Measurements from ENCODE around the gene PITHD1. TPM values are rescaled to one million over a fixed set of nuclear protein-coding genes. Genes with fewer than 3 reads are reported as not detected.
"Not testable (repeated sequence)": the region's sequence is repeated elsewhere in the genome, so short reads cannot be mapped to it uniquely, and the experiment has no call there.

The PITHD1 gene, protein sequence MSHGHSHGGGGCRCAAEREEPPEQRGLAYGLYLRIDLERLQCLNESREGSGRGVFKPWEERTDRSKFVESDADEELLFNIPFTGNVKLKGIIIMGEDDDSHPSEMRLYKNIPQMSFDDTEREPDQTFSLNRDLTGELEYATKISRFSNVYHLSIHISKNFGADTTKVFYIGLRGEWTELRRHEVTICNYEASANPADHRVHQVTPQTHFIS
- total RNA-seq, result 10 to 100 TPM; 99.3 to 99.9 TPM

DNA sequence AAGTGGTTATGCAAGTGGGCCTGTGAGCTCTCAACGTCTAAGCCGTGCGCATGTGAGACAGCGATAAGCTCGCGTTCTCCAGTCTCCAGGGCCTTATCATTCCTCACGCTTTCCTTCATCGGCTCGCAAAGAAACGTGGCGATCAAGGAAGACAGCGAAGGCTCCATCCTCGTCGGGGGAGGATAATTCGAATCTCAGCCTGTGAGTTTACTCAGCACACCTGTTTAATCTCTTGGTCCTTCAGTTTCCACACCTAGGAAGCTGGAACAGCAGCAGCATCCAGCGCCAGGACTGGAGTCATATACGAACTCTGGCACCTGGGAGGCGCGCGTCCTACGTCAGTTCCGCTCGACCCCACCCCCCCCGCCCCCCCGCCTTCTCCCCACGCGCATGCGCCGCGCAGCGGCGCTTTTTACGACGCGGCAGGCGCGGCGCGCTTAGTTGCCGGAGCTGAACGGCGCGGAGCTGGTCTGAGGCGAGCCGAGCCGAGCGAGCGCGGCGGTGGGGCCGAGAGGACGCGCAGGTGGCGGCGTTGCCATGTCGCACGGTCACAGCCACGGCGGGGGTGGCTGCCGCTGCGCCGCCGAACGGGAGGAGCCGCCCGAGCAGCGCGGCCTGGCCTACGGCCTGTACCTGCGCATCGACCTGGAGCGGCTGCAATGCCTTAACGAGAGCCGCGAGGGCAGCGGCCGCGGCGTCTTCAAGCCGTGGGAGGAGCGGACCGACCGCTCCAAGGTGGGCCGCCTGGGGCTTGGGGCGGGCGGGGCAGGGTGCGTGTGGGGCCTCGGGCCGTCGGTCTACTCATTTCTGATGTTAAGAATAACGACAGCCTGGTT is at the start of gene PITHD1:
PITHD1 (plus strand) TSS at position 440 of the 836 bp plus-strand sequence; CDS start at position 538, 98 bp downstream.
- ChIA-PET POLR2A (interaction anchor here (0.5 to 3.3 kb wide), 9 partner anchors 12 to 202 kb away, joined by 3 to 17 read pairs (median 4); partner anchors contain the start of genes ELOA, GALE, HMGCL and RPL11), CTCF (interaction anchor here (0.6 to 1.8 kb wide), 4 partner anchors 20 to 219 kb away, joined by 3 to 5 read pairs (median 4); partner anchors contain the start of genes GALE and ID3)

DNA sequence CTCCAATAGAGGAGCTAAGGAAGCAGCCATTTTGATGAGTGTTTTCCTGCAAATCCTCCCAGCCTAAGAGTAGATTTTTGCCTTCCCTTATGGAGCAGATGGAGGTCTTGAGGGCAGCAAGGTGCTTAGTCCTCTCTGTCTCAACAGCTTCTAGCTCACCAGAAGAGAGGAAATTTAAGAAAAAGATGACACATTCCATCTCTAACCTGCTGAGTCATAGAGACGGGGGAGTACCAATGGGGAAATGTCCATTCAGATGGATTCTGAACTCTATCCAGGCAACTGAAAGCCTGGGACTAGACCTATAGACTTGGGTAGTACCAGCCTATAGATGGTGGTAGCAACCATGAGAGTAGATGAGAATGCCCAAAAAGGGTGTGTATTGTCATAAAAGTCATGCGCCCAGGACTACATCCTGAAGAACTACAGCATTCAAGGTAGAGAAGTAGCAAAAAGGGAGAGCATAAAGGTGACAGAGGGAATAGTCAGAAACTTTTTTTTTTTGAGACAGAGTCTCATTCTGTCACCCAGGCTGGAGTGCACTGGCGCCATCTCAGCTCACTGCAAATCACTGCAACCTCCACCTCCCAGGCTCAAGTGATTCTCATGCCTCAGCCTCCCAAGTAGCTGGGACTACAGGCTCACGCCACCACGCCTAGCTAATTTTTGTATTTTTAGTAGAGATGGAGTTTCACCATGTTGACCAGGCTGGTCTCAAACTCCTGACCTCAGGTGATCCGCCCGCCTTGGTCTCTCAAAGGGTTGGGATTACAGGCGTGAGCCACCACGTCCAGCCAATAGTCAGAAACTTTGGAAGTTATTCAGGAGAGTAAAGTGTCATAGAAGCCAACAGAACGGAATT is 45.6 kb upstream of the PITHD1 start:
- ChIA-PET POLR2A (interaction anchor here (1.2 kb wide), 1 partner anchor 11 kb away, joined by 3 read pairs; the partner anchor contains the start of gene ELOA), CTCF (interaction anchor here (0.5 to 1.3 kb wide), 2 partner anchors 33 to 741 kb away, joined by 3 to 4 read pairs; no protein-coding TSS in a partner anchor)

DNA sequence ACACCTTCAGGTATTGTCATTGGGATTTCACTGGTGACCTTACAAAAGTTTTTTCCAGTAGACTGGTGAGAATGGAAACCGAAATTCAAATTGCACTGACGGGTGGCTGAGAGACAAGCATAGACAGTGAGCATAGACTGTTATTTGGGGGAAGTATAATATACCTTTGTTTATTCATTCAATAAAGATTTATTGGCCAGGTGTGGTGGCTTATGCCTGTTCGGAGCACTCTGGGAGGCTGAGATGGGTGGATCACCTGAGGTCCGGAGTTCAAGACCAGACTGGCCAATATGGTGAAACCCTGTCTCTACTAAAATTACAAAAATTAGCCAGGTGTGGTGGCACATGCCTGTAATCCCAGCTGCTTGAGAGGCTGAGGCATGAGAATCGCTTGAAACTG is 44.9 kb upstream of the PITHD1 start:
- POLR2A ChIA-PET, result not testable (repeated sequence)

DNA sequence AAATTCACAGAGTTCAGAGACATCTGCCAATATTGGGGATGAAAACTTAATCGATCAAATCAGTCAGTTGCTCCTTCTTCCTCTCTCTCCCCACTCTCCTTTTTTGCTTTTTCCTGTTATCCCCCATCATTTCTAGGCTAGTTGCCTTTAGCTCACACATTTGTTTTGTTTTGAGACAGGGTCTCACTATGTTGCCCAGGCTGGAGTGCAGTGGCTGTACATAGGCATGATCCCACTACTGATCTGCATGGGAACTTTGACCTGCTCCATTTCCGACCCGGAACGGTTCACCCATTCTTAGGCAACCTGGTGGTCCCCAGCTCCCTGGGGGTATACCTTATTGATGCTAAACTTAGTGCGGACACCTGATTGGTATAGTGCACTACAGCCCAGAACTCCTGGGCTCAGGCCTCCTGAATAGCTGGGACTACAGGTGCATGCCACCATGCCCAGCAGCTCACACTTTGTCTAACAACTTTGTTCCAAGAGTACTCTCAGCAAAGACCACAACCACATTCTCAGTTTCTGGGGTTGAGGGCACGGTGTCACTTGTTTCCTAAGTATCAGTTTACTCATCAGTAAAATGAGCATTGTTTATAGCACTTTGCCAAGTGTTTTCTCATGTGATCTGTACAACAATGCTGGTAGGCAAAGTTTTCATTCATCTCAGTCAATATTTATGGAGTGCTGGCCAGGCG is 41.6 kb upstream of the PITHD1 start:
- ChIA-PET CTCF (no interaction called here), POLR2A (interaction anchor here (0.6 kb wide), 1 partner anchor 15 kb away, joined by 5 read pairs; no protein-coding TSS in a partner anchor)

More for the DNA sequence above, 44.9 kb upstream of the PITHD1 start:
- CTCF ChIA-PET, result not testable (repeated sequence)

DNA sequence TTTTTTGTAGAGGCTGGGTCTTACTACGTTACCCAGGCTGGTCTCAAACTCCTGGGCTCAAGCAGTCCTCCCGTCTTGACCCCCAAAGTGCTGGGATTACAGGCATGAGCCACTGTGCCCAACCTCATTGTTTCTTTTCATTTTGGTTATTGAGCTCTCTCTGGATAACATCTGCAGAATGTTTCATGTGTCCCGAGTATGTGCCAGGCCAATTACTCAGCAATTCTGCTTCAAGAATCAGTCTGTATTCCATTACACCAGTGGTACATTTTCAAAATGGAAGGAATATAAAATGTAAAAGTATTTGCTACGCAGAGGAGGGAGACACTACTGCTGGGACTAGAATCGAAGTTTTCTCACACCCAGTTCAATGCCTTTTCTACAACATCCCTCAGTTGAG is 36.6 kb upstream of the PITHD1 start:
- CTCF ChIA-PET, result interaction anchor here (1.4 kb wide), 1 partner anchor 13 kb away, joined by 3 read pairs; no protein-coding TSS in a partner anchor
- POLR2A ChIA-PET, result no interaction called here

DNA sequence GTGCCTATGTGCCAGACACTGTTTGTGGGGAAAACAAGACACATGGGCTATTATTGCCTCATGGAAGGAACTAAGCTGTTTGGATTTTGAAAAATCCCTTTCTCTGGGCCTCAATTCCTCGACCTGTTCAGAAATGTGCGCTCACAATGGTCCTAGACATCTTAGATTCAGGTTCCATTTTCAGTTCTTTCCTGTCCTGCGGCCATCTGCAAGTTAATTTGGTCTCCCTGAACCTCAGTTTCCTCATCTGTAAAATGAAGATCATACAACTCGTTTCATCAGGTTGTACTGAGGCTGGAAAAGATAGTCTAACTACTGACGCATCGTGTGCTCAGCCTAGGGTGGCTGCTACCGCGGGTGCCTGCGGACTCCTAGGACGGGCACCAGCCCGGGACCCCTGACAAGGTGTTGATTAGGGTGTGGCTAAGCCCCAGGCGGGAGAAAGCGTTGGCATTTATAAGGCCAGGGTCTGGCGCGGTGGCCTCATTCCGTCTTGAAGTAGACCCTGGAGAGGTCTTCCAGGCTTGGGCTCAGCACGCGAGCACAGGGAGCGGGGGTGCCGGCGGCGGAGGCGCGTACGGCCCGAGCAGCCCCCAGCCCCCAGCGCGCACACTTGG is 35.4 kb upstream of the PITHD1 start:
- ChIA-PET POLR2A (interaction anchor here (1.0 to 1.8 kb wide), 3 partner anchors 11 to 51 kb away, joined by 3 to 8 read pairs (median 4); partner anchors contain the start of genes PITHD1 and RPL11), CTCF (interaction anchor here (2.1 kb wide), 1 partner anchor 51 kb away, joined by 6 read pairs; the partner anchor contains the start of gene RPL11)

DNA sequence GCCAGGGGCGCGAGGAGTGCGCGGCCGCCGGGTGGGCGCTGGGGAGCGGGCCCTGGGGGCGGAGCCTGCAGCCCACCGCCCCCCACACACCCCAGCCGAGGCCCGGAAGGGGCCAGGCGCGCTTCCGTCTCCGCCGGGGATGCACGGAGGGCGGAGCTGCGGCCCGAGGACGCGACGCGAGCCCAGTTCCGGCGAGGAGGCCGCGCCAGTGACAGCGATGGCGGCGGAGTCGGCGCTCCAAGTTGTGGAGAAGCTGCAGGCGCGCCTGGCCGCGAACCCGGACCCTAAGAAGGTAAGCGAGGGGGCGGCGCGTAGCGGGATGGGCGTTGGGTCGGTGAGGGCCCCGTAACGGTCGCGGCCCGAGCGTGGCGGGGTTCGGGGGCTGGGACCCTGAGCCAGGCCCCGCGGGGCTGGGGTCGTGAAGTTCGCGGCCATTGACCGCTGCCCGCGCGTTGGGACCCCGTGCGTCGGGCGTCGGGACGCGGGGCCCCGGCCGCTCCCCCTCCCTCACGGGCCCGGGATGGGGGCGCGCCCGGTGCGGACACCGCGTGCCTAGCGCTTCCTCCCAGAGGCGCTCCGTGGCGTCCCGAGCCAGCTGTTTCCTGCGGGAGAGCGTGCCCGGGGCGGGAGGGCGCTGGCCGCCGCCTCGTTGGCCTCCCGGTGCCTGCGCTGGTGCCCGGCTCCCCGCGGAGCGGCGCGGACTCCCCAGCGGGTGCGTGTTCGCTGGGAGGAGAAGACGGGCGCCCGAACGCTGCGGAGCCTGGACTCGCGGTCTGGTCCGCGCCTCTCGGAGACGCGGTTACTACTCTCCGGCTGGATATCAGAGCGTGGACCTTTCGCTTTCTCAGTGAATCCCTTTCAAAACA is 34.7 kb upstream of the PITHD1 start, which contains the start of gene ELOA:
ELOA (plus strand) TSS at position 185 of the 866 bp plus-strand sequence; CDS start at position 218, 33 bp downstream.
- POLR2A ChIA-PET, result interaction anchor here (0.6 to 1.8 kb wide), 5 partner anchors 11 to 52 kb away, joined by 3 to 8 read pairs (median 4); partner anchors contain the start of genes PITHD1 and RPL11
- CTCF ChIA-PET, result interaction anchor here (0.7 to 2.6 kb wide), 4 partner anchors 27 to 371 kb away, joined by 3 to 8 read pairs (median 6); partner anchors contain the start of gene RPL11

DNA sequence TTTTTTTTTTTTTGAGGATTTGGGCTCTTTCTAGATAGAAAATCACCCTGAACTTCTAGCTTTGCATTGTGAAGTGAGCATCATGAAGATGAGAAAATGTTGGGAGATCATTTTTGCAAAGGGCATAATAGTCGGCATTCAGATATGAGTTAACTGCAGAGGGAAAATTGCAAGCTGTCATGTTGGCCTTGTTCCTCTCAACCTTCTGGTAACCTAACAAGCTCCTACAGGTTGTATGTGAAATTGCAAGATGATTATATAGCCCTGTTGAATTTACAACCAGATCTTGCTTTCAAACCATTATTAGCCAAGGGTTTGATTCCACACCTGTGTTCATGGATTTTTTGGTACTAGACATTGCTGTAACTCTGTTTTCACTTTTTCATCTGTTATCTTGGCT is 32.7 kb upstream of the PITHD1 start:
- ChIA-PET POLR2A (interaction anchor here (0.8 to 1.5 kb wide), 2 partner anchors 33 to 1293 kb away, joined by 5 read pairs; partner anchors contain the start of gene PITHD1), CTCF (interaction anchor here (2.6 kb wide), 1 partner anchor 25 kb away, joined by 8 read pairs; no protein-coding TSS in a partner anchor)

DNA sequence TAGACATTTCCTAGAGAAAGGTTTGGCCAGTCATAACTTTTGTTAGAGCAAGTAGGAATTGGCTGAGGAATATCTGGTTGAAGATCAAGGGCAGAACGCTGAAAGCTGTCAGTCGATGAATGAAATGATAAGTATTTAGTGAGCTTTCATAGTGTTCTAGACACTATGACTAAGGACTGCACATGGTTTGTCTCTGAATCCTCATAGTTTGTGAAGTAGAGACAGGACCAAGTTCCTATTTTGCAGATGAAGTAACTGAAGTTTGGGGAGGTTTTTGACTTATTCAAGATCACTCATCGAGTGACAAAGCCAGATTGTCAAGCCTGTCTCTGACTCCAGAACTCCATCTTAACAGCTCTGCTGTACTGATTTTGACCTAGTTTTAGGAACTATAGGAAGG is 30.2 kb upstream of the PITHD1 start:
- ChIA-PET POLR2A (no interaction called here), CTCF (interaction anchor here (2.4 kb wide), 1 partner anchor 24 kb away, joined by 7 read pairs; no protein-coding TSS in a partner anchor)

DNA sequence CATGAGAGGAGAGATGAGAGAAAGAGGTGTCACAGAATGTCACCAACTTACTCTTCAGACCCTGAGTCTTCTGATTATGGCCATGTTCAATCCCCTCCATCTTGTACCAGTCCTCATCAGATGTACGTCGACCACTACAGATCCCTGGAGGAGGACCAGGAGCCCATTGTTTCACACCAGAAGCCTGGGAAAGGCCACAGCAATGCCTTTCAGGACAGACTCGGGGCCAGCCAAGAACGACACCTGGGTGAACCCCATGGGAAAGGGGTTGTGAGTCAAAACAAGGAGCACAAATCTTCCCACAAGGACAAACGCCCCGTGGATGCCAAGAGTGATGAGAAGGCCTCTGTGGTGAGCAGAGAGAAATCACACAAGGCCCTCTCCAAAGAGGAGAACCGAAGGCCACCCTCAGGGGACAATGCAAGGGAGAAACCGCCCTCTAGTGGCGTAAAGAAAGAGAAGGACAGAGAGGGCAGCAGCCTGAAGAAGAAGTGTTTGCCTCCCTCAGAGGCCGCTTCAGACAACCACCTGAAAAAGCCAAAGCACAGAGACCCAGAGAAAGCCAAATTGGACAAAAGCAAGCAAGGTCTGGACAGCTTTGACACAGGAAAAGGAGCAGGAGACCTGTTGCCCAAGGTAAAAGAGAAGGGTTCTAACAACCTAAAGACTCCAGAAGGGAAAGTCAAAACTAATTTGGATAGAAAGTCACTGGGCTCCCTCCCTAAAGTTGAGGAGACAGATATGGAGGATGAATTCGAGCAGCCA is 27.0 kb upstream of the PITHD1 start:
- ChIA-PET POLR2A (interaction anchor here (0.7 kb wide), 1 partner anchor 39 kb away, joined by 4 read pairs; no protein-coding TSS in a partner anchor), CTCF (interaction anchor here (0.6 to 0.9 kb wide), 2 partner anchors 13 to 750 kb away, joined by 3 read pairs; no protein-coding TSS in a partner anchor)

DNA sequence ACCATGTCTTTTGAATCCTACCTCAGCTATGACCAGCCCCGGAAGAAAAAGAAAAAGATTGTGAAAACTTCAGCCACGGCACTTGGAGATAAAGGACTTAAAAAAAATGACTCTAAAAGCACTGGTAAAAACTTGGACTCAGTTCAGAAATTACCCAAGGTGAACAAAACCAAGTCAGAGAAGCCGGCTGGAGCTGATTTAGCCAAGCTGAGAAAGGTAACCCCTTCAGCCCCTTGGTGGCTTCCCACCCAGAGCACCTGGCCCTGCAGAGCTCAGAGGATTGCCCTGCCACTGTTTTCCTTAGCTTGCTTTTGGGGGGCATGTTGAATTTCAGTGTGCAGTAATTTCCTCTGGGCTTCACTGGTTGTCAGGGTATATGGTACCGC is 26.4 kb upstream of the PITHD1 start:
- CTCF ChIA-PET, result interaction anchor here (0.6 to 0.9 kb wide), 2 partner anchors 14 to 750 kb away, joined by 3 read pairs; no protein-coding TSS in a partner anchor
- POLR2A ChIA-PET, result interaction anchor here (0.7 kb wide), 1 partner anchor 39 kb away, joined by 4 read pairs; no protein-coding TSS in a partner anchor

DNA sequence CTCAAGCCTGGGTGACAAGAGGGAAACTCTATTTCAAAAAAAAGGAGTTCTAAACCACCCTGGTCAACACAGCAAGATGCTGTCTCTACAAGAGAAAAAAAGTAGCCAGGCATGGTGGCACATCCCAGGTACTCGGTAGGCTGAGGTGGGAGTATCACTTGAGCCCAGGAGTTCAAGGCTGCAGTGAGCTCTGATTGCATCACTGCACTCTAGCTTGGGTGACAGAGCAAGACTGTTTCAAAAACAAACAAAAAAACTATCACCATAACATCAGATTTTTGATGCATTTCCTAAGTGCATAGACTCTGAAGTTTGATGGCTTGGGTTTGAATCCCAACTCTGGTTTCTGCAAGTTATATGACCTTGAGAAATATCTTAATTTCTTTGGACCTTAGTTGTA is 25.3 kb upstream of the PITHD1 start:
- POLR2A ChIA-PET, result interaction anchor here (0.6 kb wide), 1 partner anchor 94 kb away, joined by 5 read pairs; no protein-coding TSS in a partner anchor
- CTCF ChIA-PET, result no interaction called here

DNA sequence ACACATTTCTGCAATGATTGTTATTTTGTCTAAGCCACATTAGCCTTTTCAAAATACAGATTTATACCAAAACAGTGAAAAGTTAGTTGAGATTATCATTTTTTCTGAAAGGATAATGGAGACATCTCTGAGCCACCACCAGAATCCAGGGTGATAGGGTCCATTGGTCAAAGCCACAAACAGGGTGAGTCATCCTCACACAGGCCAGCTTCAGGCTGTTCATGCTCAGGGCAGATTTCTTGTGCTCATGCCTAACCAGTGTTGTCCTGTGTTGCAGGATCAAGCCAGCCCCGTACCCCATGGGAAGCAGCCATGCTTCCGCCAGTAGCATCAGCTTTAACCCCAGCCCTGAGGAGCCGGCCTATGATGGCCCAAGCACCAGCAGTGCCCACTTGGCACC is 21.5 kb upstream of the PITHD1 start:
- POLR2A ChIA-PET, result no interaction called here
- CTCF ChIA-PET, result no interaction called here

DNA sequence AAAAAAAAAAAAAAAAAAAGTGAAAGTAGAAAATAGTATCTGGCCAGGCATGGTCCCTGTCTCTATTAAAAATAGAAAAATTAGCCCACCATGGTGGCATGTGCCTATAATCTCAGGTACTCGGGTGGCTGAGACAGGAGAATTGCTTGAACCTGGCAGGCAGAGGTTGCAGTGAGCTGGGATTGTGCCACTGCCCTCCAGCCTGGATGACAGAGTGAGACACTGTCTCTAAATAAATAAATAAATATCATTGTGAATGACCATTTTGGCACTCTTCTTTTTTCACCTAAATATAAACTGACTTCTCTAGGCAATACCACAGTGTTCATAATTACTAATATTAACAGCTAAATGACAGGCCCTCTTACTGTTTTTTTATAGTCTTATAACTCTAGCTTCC is 20.4 kb upstream of the PITHD1 start:
- POLR2A ChIA-PET, result interaction anchor here (0.6 to 1.0 kb wide), 2 partner anchors 10 to 64 kb away, joined by 4 to 5 read pairs; no protein-coding TSS in a partner anchor
- CTCF ChIA-PET, result interaction anchor here (0.7 kb wide), 1 partner anchor 85 kb away, joined by 3 read pairs; no protein-coding TSS in a partner anchor

DNA sequence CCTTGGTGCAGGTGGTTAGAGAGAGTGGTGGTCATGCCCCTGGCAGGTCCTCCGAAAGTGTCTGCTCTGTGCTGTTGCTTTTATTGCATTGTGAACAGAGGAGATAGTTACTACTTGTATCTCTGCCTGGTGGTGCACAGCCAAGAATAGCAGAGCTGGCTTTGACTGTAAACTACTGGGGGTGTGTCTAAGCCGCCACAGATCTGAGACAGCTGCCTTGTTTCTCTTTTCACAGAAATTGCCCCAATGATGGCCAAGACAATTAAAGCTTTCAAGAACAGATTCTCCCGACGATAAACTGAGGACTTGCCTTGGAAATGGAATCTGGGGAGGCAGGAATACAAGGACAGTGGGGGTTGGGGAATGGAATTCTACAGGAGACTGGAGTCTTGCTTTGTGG is 18.9 kb upstream of the PITHD1 start:
- POLR2A ChIA-PET, result no interaction called here
- CTCF ChIA-PET, result interaction anchor here (1.1 kb wide), 1 partner anchor 13 kb away, joined by 3 read pairs; no protein-coding TSS in a partner anchor

Data from activated CD8-positive, alpha-beta memory T cell treated with anti-CD3 and anti-CD28 coated beads for 36 hours (primary cell).